ENCODE measurements around the gene C16orf78. TPM values are rescaled to one million over a fixed set of nuclear protein-coding genes. Genes with fewer than 3 reads are reported as not detected.

The C16orf78 gene
- total and polyA plus RNA-seq, 2 experiments from 2014 or later, result not detected

- Histone ChIP-seq H4K20me1 (ENCODE audit: insufficient read depth, poor library complexity, severe bottlenecking) (no peaks in the 10 kb centered on the region), H3K27me3 (peaks cover 16% of the 10 kb centered on the region), H3K27ac (no peak overlapping the region), H3K4me3 (no peak overlapping the region), H3K9me2 (replicated peaks; ENCODE audit: insufficient read depth) (no peaks in the 10 kb centered on the region), H2AFZ (no peak overlapping the region), H3K9me3 (ENCODE audit: low read depth) (no peaks in the 10 kb centered on the region), H3K36me3 (replicated peaks; ENCODE audit: insufficient read depth, low read depth) (no peaks in the 10 kb centered on the region), H3K79me2 (no peaks in the 10 kb centered on the region), H3K4me1 (ENCODE audit: insufficient read depth) (no peaks in the 10 kb centered on the region), H3K4me2 (no peak overlapping the region)
- 83% methylated on average over 20 of the region's 20 CpGs for WGBS (ENCODE audit: low lambda C conversion rate, missing lambda C conversion rate)
- DNase-seq (ENCODE audit: low spot score), result no peak
- TF ChIP-seq CTCF (IDR thresholded peaks at IDR 0.05; ENCODE audit: poor library complexity), result no peak
- no peak for TF ChIP-seq EZH2 (IDR thresholded peaks at IDR 0.05; ENCODE audit: borderline replicate concordance)
- TF ChIP-seq EZH2phosphoT487 (IDR thresholded peaks at IDR 0.05; ENCODE audit: low read depth, severe bottlenecking, unreplicated experiment), result no peak
These were observed 66.8 kb downstream of the C16orf78 start for GRCh38 chr16:49440156-49441065.

DNA sequence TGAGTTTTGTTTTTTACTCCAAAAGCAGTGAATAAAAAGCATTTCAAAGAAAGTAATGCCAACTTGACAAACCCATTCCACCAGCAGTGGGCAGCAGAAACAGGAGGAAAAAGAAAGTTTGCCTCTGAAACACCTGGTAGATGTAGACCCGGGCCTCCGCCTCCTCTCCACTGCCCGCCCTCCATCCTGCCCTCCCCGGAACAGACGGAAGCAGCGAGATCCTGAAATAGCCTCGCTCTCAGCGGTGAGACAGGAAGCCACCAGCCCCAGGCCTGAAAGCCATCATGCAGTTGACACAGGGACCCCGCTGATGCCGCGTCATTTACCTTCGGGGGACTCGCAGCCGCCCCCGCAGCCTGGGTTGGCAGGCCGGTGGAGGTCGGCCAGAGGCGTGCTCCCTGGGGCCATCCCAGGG is 67.8 kb downstream of the C16orf78 start:
- Histone ChIP-seq H3K36me3 (replicated peaks; ENCODE audit: insufficient read depth, low read depth) (no peaks in the 10 kb centered on the region), H4K20me1 (ENCODE audit: insufficient read depth, poor library complexity, severe bottlenecking) (no peaks in the 10 kb centered on the region), H3K4me1 (ENCODE audit: insufficient read depth) (no peaks in the 10 kb centered on the region), H3K27me3 (peaks cover 16% of the 10 kb centered on the region), H3K9me3 (ENCODE audit: low read depth) (no peaks in the 10 kb centered on the region), H3K4me3 (no peak overlapping the region), H3K4me2 (peak overlapping the region; percentile 63), H3K9me2 (replicated peaks; ENCODE audit: insufficient read depth) (no peaks in the 10 kb centered on the region), H3K79me2 (no peaks in the 10 kb centered on the region), H3K27ac (no peak overlapping the region), H2AFZ (peak overlapping the region; percentile 49)
- TF ChIP-seq EZH2 (IDR thresholded peaks at IDR 0.05; ENCODE audit: borderline replicate concordance) (no peak), EZH2phosphoT487 (IDR thresholded peaks at IDR 0.05; ENCODE audit: low read depth, severe bottlenecking, unreplicated experiment) (no peak), CTCF (IDR thresholded peaks at IDR 0.05; ENCODE audit: poor library complexity) (peak; percentile 36)
- WGBS (ENCODE audit: low lambda C conversion rate, missing lambda C conversion rate), result 40% methylated on average over 18 of the region's 18 CpGs
- DNase-seq (ENCODE audit: low spot score), result peak; percentile 39

DNA sequence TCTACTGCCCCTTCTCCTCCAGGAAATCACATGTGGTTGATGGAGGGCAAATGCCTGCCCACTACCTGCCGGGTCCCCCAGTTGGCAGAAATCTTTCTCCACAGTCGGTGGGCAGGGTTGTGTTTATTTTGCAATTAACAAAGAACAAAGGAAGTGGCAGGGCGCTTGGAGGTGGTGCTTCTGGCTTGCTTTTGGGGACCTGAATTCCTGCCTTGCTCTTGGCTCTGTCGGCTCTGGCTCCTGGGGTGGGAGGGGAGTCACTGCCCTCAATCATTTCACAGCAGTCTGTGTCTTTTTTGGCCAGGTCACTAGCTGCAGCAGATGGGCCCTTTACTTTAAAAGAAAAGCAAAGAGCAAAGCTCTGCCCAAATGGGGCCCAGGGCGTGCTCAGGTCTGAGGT is 69.2 kb downstream of the C16orf78 start:
- H4K20me1 ChIP-seq (ENCODE audit: insufficient read depth, poor library complexity, severe bottlenecking), result no peaks in the 10 kb centered on the region
- H3K36me3 ChIP-seq (replicated peaks; ENCODE audit: insufficient read depth, low read depth), result no peaks in the 10 kb centered on the region
- H3K27ac ChIP-seq, result no peak overlapping the region
- no peaks in the 10 kb centered on the region for H3K4me1 ChIP-seq (ENCODE audit: insufficient read depth)
- H3K4me2 ChIP-seq, result no peak overlapping the region
- DNase-seq (ENCODE audit: low spot score), result no peak
- no peaks in the 10 kb centered on the region for H3K79me2 ChIP-seq
- 47% methylated on average over 5 of the region's 5 CpGs for WGBS (ENCODE audit: low lambda C conversion rate, missing lambda C conversion rate)
- no peak overlapping the region for H3K4me3 ChIP-seq
- no peaks in the 10 kb centered on the region for H3K9me3 ChIP-seq (ENCODE audit: low read depth)
- peaks cover 16% of the 10 kb centered on the region for H3K27me3 ChIP-seq
- no peaks in the 10 kb centered on the region for H3K9me2 ChIP-seq (replicated peaks; ENCODE audit: insufficient read depth)
- TF ChIP-seq EZH2phosphoT487 (IDR thresholded peaks at IDR 0.05; ENCODE audit: low read depth, severe bottlenecking, unreplicated experiment) (no peak), EZH2 (IDR thresholded peaks at IDR 0.05; ENCODE audit: borderline replicate concordance) (no peak)
- H2AFZ ChIP-seq, result no peak overlapping the region

DNA sequence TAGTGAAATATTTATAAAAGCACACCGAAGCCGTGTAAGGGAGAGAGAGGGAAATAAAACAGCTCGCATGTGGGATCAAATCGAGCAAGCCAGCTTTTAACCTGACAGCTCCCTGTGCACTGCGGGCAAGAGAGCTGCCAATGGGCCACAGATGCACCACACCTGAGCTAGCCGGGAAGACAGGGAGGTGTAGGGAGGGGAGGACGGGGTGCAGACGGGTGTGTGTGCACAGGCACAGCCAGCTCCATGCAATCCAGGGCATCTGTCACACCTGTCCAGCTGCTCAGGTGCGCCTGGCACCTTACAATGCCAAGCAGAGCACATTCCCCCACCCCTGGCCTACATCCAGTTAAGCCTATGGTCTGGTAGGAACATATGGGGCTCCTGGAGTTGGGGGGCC is 70.0 kb downstream of the C16orf78 start:
- no peaks in the 10 kb centered on the region for H3K9me2 ChIP-seq (replicated peaks; ENCODE audit: insufficient read depth)
- no peaks in the 10 kb centered on the region for H4K20me1 ChIP-seq (ENCODE audit: insufficient read depth, poor library complexity, severe bottlenecking)
- DNase-seq (ENCODE audit: low spot score), result no peak
- H2AFZ ChIP-seq, result no peak overlapping the region
- H3K36me3 ChIP-seq (replicated peaks; ENCODE audit: insufficient read depth, low read depth), result no peaks in the 10 kb centered on the region
- WGBS (ENCODE audit: low lambda C conversion rate, missing lambda C conversion rate), result 85% methylated on average over 9 of the region's 9 CpGs
- no peaks in the 10 kb centered on the region for H3K79me2 ChIP-seq
- no peak overlapping the region for H3K27ac ChIP-seq
- H3K27me3 ChIP-seq, result peaks cover 16% of the 10 kb centered on the region
- H3K4me1 ChIP-seq (ENCODE audit: insufficient read depth), result no peaks in the 10 kb centered on the region
- no peaks in the 10 kb centered on the region for H3K9me3 ChIP-seq (ENCODE audit: low read depth)
- H3K4me2 ChIP-seq, result no peak overlapping the region
- TF ChIP-seq EZH2phosphoT487 (IDR thresholded peaks at IDR 0.05; ENCODE audit: low read depth, severe bottlenecking, unreplicated experiment) (no peak), EZH2 (IDR thresholded peaks at IDR 0.05; ENCODE audit: borderline replicate concordance) (no peak), CTCF (IDR thresholded peaks at IDR 0.05; ENCODE audit: poor library complexity) (no peak)
- no peak overlapping the region for H3K4me3 ChIP-seq
